HepG2 (cell line): Measurements from ENCODE around the gene BRAF. TPM values are rescaled to one million over a fixed set of nuclear protein-coding genes. Genes with fewer than 3 reads are reported as not detected.

ENCODE experiments used
- ARHGAP35 ChIP-seq: sonication (generic); formaldehyde crosslinking; IDR thresholded peaks from 2 replicates; pipeline ENCODE4 v1.9.0; 2022; ENCODE audit warnings: mild to moderate bottlenecking, inconsistent platforms, moderate library complexity, missing genetic modification reagents, borderline replicate concordance
- HDAC1 ChIP-seq: sonication (generic); formaldehyde crosslinking; IDR thresholded peaks from 2 replicates; pipeline ENCODE4 v1.5.1; 2020; ENCODE audit warnings: mild to moderate bottlenecking, missing genetic modification reagents
- KAT7 ChIP-seq: IDR thresholded peaks from 2 replicates; pipeline ENCODE4 v1.6.1; 2018; ENCODE audit warnings: borderline replicate concordance, missing compliant biosample characterization
- MAF1 ChIP-seq: sonication (generic); formaldehyde crosslinking; IDR thresholded peaks from 2 replicates; pipeline ENCODE4 v1.5.0; 2020; ENCODE audit warnings: missing genetic modification reagents, borderline replicate concordance
- MED8 ChIP-seq: sonication (generic); formaldehyde crosslinking; IDR thresholded peaks from 2 replicates; pipeline ENCODE4 v1.8.1; 2023; ENCODE audit warnings: mild to moderate bottlenecking, missing genetic modification reagents; ENCODE audit not compliant: insufficient replicate concordance
- NFIC ChIP-seq: IDR thresholded peaks from 2 replicates; pipeline ENCODE4 v1.6.1; 2012; ENCODE audit warnings: mild to moderate bottlenecking, low read length, inconsistent platforms
- SMYD3 ChIP-seq: sonication (generic); formaldehyde crosslinking; IDR thresholded peaks from 2 replicates; pipeline ENCODE4 v1.8.1; 2023; ENCODE audit warnings: mild to moderate bottlenecking, missing genetic modification reagents
- TBX3 ChIP-seq: fragments of 450-650 bp; IDR thresholded peaks from 2 replicates; pipeline ENCODE4 v1.6.1; 2017; ENCODE audit warnings: antibody characterized with exemption, mild to moderate bottlenecking, inconsistent platforms, borderline replicate concordance
- TEAD3 ChIP-seq: optimal IDR thresholded peaks from 2 replicates; pipeline ENCODE3; 2016; ENCODE audit warnings: borderline replicate concordance
- ZBTB3 ChIP-seq: sonication (generic); formaldehyde crosslinking; IDR thresholded peaks from 2 replicates; pipeline ENCODE4 v1.4.0; 2020; ENCODE audit warnings: low read depth, mild to moderate bottlenecking, moderate library complexity, missing genetic modification reagents, borderline replicate concordance
- ZNF296 ChIP-seq: sonication (generic); formaldehyde crosslinking; conservative IDR thresholded peaks from 2 replicates; pipeline ENCODE4 v1.5.0; 2020; ENCODE audit warnings: mild to moderate bottlenecking, missing genetic modification reagents
- ZNF446 ChIP-seq: sonication (generic); formaldehyde crosslinking; IDR thresholded peaks from 2 replicates; pipeline ENCODE4 v1.5.0; 2020; ENCODE audit warnings: mild to moderate bottlenecking, missing genetic modification reagents
- ZNF569 ChIP-seq: sonication (generic); formaldehyde crosslinking; IDR thresholded peaks from 2 replicates; pipeline ENCODE4 v1.5.0; 2020; ENCODE audit warnings: mild to moderate bottlenecking, missing genetic modification reagents, moderate library complexity, borderline replicate concordance
- ZNF670 ChIP-seq: sonication (generic); formaldehyde crosslinking; IDR thresholded peaks from 2 replicates; pipeline ENCODE4 v1.8.0; 2022; ENCODE audit warnings: mild to moderate bottlenecking, missing genetic modification reagents, borderline replicate concordance
- ZNF678 ChIP-seq: sonication (generic); formaldehyde crosslinking; IDR thresholded peaks from 2 replicates; pipeline ENCODE4 v1.4.0; 2020; ENCODE audit warnings: mild to moderate bottlenecking, missing genetic modification reagents
- ZNF703 ChIP-seq: sonication (generic); formaldehyde crosslinking; IDR thresholded peaks from 2 replicates; pipeline ENCODE4 v1.5.1; 2020; ENCODE audit warnings: missing genetic modification reagents, mild to moderate bottlenecking, moderate library complexity, borderline replicate concordance
- ZNF747 ChIP-seq: sonication (generic); formaldehyde crosslinking; IDR thresholded peaks from 2 replicates; pipeline ENCODE4 v1.8.1; 2023; ENCODE audit warnings: missing genetic modification reagents, mild to moderate bottlenecking, borderline replicate concordance
- polyA plus RNA-seq, 8 experiments: library from polyadenylated mRNA; depleted of rRNA in 3 of 8; stranded (reverse) in 7 of 8; unstranded in 1 of 8; fragments of >200 nt; fragmentation: Illumina TruSeq in 4 of 8; extraction: Trizol in 4 of 8; gene quantifications; 2 replicates each; pipeline versions ENCODE4 v1.2.1 to v1.2.3, GENCODE V29; 2011 to 2016; ENCODE audit warnings: low read depth in 4 of 8, missing spikeins in 1 of 8, mixed read lengths in 1 of 8; ENCODE audit not compliant: insufficient read depth in 1 of 8
- total RNA-seq, 5 experiments: library from RNA; depleted of rRNA; stranded (reverse); fragments of >200 nt; fragmentation: Illumina TruSeq; extraction: Trizol; gene quantifications; 2 replicates each; pipeline ENCODE4 v1.2.3, GENCODE V29; 2016; ENCODE audit warnings: low read depth in 1 of 5
- TF ChIP-seq, protein P1 (sequence below): sonication (generic); formaldehyde crosslinking; IDR thresholded peaks from 2 replicates; pipeline ENCODE4 v1.4.0; 2020; ENCODE audit warnings: mild to moderate bottlenecking, low read depth, missing genetic modification reagents
- TF ChIP-seq, protein P2 (sequence below): sonication (generic); formaldehyde crosslinking; IDR thresholded peaks from 2 replicates; pipeline ENCODE4 v1.8.0; 2022; ENCODE audit warnings: mild to moderate bottlenecking, missing genetic modification reagents, borderline replicate concordance
- TF ChIP-seq, protein P3 (sequence below): sonication (generic); formaldehyde crosslinking; conservative IDR thresholded peaks from 2 replicates; pipeline ENCODE4 v1.4.0; 2020; ENCODE audit warnings: missing genetic modification reagents
- TF ChIP-seq, protein P4 (sequence below): sonication (generic); formaldehyde crosslinking; IDR thresholded peaks from 2 replicates; pipeline ENCODE4 v1.4.0; 2020; ENCODE audit warnings: mild to moderate bottlenecking, missing genetic modification reagents
- TF ChIP-seq, protein P5 (sequence below): sonication (generic); formaldehyde crosslinking; conservative IDR thresholded peaks from 2 replicates; pipeline ENCODE4 v1.8.0; 2022; ENCODE audit warnings: missing genetic modification reagents

Gene BRAF
- total and polyA plus RNA-seq, 2 of the 13 experiments (the other 11 are each of a cell fraction or from before 2014, with no cell fraction given): 12.5 to 13.4 TPM

DNA sequence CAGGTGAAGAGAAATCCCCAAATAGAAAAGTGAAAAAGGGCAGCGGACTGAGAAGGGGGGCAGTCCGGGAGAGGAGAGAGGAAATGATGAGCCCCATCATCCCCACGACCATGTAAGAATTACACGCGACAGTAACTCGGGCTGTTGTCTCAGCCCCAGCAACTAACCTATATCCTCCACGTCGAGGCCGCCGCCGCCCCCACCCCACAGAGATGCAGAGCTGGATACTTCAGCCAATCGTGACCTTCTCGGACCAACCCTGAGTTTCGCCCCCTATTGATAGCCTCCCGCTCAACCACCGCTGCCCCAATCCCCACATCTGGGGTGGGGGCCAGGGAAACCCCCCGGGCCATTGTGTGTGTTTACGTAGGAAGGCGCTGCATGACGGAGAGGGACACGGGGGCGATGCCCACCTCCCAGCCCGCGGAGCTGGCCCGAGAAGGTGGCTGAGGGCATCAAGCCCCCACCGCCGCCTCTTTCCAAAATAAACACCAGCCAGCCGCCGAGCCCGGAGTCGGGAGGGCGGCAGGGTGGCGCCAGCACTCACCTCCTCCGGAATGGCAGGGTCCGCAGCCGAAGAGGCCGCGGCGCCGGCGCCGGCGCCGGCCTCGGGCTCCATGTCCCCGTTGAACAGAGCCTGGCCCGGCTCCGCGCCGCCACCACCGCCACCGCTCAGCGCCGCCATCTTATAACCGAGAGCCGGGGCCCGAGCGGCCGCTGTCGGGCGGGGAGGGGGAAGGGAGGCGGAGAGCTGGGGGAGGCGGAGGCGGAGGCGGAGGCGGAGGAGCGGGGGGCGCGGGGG is 509 bp downstream of the BRAF start (continued):
- TF ChIP-seq, protein P1, sequence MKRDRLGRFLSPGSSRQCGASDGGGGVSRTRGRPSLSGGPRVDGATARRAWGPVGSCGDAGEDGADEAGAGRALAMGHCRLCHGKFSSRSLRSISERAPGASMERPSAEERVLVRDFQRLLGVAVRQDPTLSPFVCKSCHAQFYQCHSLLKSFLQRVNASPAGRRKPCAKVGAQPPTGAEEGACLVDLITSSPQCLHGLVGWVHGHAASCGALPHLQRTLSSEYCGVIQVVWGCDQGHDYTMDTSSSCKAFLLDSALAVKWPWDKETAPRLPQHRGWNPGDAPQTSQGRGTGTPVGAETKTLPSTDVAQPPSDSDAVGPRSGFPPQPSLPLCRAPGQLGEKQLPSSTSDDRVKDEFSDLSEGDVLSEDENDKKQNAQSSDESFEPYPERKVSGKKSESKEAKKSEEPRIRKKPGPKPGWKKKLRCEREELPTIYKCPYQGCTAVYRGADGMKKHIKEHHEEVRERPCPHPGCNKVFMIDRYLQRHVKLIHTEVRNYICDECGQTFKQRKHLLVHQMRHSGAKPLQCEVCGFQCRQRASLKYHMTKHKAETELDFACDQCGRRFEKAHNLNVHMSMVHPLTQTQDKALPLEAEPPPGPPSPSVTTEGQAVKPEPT (CRISPR knock-in tag): 0 out of 2 replicates have a peak, but pooled peaks have one; percentile 11
- TF ChIP-seq TEAD3 (CRISPR knock-in tag): no peak
- TF ChIP-seq ZNF670 (CRISPR knock-in tag): no peak
- no peak for TF ChIP-seq ZBTB3
- 0 out of 2 replicates have a peak, but pooled peaks have one; percentile 80 for TF ChIP-seq ARHGAP35 (CRISPR knock-in tag)
- no peak; the same call in 1 of the 2 replicates for TF ChIP-seq KAT7 (CRISPR knock-in tag)
- no peak for TF ChIP-seq NFIC
- TF ChIP-seq, protein P2, sequence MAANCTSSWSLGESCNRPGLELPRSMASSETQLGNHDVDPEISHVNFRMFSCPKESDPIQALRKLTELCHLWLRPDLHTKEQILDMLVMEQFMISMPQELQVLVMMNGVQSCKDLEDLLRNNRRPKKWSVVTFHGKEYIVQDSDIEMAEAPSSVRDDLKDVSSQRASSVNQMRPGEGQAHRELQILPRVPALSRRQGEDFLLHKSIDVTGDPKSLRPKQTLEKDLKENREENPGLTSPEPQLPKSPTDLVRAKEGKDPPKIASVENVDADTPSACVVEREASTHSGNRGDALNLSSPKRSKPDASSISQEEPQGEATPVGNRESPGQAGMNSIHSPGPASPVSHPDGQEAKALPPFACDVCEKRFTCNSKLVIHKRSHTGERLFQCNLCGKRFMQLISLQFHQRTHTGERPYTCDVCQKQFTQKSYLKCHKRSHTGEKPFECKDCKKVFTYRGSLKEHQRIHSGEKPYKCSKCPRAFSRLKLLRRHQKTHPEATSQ (CRISPR knock-in tag): no peak
- no peak for TF ChIP-seq TBX3
- TF ChIP-seq ZNF296: no peak
- no peak for TF ChIP-seq MAF1 (CRISPR knock-in tag)
- TF ChIP-seq ZNF569 (CRISPR knock-in tag): no peak
- no peak for TF ChIP-seq SMYD3 (CRISPR knock-in tag)
- no peak for TF ChIP-seq ZNF703 (CRISPR knock-in tag)
- peak; percentile 44; the same call in 1 of the 2 replicates for TF ChIP-seq HDAC1 (CRISPR knock-in tag)
- TF ChIP-seq, protein P3, sequence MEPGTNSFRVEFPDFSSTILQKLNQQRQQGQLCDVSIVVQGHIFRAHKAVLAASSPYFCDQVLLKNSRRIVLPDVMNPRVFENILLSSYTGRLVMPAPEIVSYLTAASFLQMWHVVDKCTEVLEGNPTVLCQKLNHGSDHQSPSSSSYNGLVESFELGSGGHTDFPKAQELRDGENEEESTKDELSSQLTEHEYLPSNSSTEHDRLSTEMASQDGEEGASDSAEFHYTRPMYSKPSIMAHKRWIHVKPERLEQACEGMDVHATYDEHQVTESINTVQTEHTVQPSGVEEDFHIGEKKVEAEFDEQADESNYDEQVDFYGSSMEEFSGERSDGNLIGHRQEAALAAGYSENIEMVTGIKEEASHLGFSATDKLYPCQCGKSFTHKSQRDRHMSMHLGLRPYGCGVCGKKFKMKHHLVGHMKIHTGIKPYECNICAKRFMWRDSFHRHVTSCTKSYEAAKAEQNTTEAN (CRISPR knock-in tag): no peak
- TF ChIP-seq, protein P4, sequence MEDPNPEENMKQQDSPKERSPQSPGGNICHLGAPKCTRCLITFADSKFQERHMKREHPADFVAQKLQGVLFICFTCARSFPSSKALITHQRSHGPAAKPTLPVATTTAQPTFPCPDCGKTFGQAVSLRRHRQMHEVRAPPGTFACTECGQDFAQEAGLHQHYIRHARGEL (CRISPR knock-in tag): no peak
- no peak for TF ChIP-seq ZNF446 (CRISPR knock-in tag)
- peak; percentile 44; the same call in 1 of the 2 replicates for TF ChIP-seq ZNF747 (CRISPR knock-in tag)
- TF ChIP-seq MED8: peak; percentile 27
- TF ChIP-seq, protein P5, sequence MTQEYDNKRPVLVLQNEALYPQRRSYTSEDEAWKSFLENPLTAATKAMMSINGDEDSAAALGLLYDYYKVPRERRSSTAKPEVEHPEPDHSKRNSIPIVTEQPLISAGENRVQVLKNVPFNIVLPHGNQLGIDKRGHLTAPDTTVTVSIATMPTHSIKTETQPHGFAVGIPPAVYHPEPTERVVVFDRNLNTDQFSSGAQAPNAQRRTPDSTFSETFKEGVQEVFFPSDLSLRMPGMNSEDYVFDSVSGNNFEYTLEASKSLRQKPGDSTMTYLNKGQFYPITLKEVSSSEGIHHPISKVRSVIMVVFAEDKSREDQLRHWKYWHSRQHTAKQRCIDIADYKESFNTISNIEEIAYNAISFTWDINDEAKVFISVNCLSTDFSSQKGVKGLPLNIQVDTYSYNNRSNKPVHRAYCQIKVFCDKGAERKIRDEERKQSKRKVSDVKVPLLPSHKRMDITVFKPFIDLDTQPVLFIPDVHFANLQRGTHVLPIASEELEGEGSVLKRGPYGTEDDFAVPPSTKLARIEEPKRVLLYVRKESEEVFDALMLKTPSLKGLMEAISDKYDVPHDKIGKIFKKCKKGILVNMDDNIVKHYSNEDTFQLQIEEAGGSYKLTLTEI (CRISPR knock-in tag): no peak
- no peak for TF ChIP-seq ZNF678 (CRISPR knock-in tag)
